ENCODE data around the gene MOSPD2.

- no peak for TF ChIP-seq CTCF (conservative IDR thresholded peaks at IDR 0.05 in 1 of 2, IDR thresholded peaks at IDR 0.05 in 1 of 2; ENCODE audit: low read depth in 1 of 2, low read length in 2 of 2)
- no peak for TF ChIP-seq EZH2 (IDR thresholded peaks at IDR 0.05; ENCODE audit: low read length, missing control alignments)
These were observed 10.6 kb downstream of the MOSPD2 start for GRCh38 chrX:14883826-14884225.
